ENCODE data around the gene PSMA8.
"Not testable (repeated sequence)": the region's sequence is repeated elsewhere in the genome, so short reads cannot be mapped to it uniquely, and the experiment has no call there.

The PSMA8 gene

GRCh38 chr18:26230497-26230896 lies 96.8 kb downstream of the PSMA8 start:
- Histone ChIP-seq H3K4me3 (ENCODE audit: low read depth, low read length) (no peak overlapping the region), H3K9me3 (ENCODE audit: control insufficient read depth, insufficient read depth, low read depth, low read length) (no peaks in the 10 kb centered on the region), H3K4me1 (ENCODE audit: control insufficient read depth, insufficient read depth, low read length) (peaks cover 6% of the 10 kb centered on the region; the same call in 1 of the 2 replicates), H3K27ac (ENCODE audit: extremely low read depth, low read depth, low read length) (0 out of 2 replicates have a peak overlapping the region, but pooled peaks have one; percentile 21), H3K36me3 (ENCODE audit: control insufficient read depth in 2 of 2, insufficient read depth in 1 of 2, low read length in 2 of 2) (no peaks in the 10 kb centered on the region)
- POLR2A ChIA-PET: no interaction called here
- no peak for TF ChIP-seq ZNF701 (tag by site-specific recombination; IDR thresholded peaks at IDR 0.05)
- peak; percentile 61; the same call in 1 of the 2 replicates for TF ChIP-seq EGR2 (tag by site-specific recombination; IDR thresholded peaks at IDR 0.05; ENCODE audit: low read depth)
- 0 out of 2 replicates have a peak, but pooled peaks have one; percentile 45 for TF ChIP-seq ZNF843 (tag by site-specific recombination; IDR thresholded peaks at IDR 0.05)
- peak; percentile 61 for TF ChIP-seq ZFHX2 (tag by site-specific recombination; conservative IDR thresholded peaks at IDR 0.05)
- peak; percentile 62 for TF ChIP-seq ZXDB (tag by site-specific recombination; IDR thresholded peaks at IDR 0.05)
- TF ChIP-seq ZSCAN30 (tag by site-specific recombination; IDR thresholded peaks at IDR 0.05): no peak
- CTCF ChIA-PET: no interaction called here

DNA sequence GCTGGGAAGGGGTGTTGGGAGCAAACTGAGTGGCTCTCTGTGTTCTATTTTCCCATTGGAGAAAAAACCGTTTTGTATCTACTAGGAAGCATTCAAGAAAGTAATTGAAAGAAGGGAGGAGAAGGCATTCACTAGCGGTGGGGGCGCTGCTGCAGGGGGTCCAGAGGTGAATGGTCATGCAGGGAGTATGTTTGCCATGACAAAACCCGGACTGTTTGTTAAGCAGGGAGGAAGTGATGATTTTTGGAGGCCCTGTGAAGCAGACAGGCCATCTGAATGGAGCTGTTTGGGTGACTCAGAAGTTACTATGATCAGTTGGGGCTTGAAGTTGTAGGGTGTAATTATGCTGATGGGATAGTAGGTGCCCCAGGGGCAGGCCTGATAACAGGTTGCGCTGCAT lies 99.5 kb downstream of the PSMA8 start:
- no peaks in the 10 kb centered on the region for H3K36me3 ChIP-seq (ENCODE audit: control insufficient read depth in 2 of 2, insufficient read depth in 1 of 2, low read length in 2 of 2)
- ChIA-PET POLR2A (no interaction called here), CTCF (no interaction called here)
- no peak for TF ChIP-seq ZNF132 (tag by site-specific recombination; IDR thresholded peaks at IDR 0.05; ENCODE audit: borderline replicate concordance)
- TF ChIP-seq GLIS1 (tag by site-specific recombination; IDR thresholded peaks at IDR 0.05): peak; percentile 43
- TF ChIP-seq ZBTB8A (tag by site-specific recombination; IDR thresholded peaks at IDR 0.05): 0 out of 2 replicates have a peak, but pooled peaks have one; percentile 27
- peak; percentile 99 for TF ChIP-seq SP7 (tag by site-specific recombination; IDR thresholded peaks at IDR 0.05)
- TF ChIP-seq ZNF707 (tag by site-specific recombination; IDR thresholded peaks at IDR 0.05): no peak
- TF ChIP-seq WT1 (tag by site-specific recombination; IDR thresholded peaks at IDR 0.05): 0 out of 2 replicates have a peak, but pooled peaks have one; percentile 30
- H3K27ac ChIP-seq (ENCODE audit: extremely low read depth, low read depth, low read length): no peak overlapping the region
- H3K4me1 ChIP-seq (ENCODE audit: control insufficient read depth, insufficient read depth, low read length): peaks cover 6% of the 10 kb centered on the region; the same call in 1 of the 2 replicates
- H3K4me3 ChIP-seq (ENCODE audit: low read depth, low read length): no peak overlapping the region
- H3K9me3 ChIP-seq (ENCODE audit: control insufficient read depth, insufficient read depth, low read depth, low read length): no peaks in the 10 kb centered on the region

DNA sequence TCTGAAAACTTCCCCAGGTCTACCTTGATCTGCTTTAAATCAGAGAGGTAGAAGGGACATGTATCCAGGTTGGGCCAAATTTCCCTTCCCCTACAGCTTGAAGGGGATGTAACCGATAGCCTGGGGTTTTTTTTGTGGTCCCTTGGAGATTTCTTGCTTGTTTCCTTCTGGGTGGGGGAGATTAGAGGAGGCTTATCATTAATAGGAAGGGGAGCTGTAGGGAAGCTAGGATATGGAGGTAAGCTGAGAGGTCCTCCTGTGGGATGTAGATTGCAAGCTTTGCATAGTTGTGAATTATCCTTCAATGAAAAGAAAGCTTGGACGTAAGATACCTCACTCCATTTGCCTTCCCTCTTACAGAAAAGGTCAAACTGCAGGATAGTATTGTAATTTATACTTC lies 103.7 kb downstream of the PSMA8 start:
- H3K36me3 ChIP-seq (ENCODE audit: control insufficient read depth in 2 of 2, insufficient read depth in 1 of 2, low read length in 2 of 2); H3K9me3 ChIP-seq (ENCODE audit: control insufficient read depth, insufficient read depth, low read depth, low read length); CTCF ChIA-PET; H3K4me1 ChIP-seq (ENCODE audit: control insufficient read depth, insufficient read depth, low read length); H3K27ac ChIP-seq (ENCODE audit: extremely low read depth, low read depth, low read length); H3K4me3 ChIP-seq (ENCODE audit: low read depth, low read length): not testable (repeated sequence)
- POLR2A ChIA-PET: interaction anchor here (0.6 to 0.8 kb wide), 2 partner anchors 11 to 12 kb away, joined by 3 to 5 read pairs; partner anchors contain the start of gene TAF4B

DNA sequence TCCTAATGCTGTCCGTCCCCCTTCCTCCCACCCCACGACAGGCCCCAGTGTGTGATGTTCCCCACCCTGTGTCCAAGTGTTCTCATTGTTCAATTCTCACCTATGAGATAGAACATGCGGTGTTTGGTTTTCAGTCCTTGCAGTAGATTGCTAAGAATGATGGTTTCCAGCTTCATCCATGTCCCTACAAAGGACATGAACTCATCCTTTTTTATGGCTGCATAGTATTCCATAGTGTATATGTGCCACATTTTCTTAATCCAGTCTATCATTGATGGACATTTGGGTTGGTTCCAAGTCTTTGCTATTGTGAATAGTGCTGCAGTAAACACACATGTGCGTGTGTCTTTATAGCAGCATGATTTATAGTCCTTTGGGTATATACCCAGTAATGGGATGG lies 105.0 kb downstream of the PSMA8 start:
- POLR2A ChIA-PET; H3K36me3 ChIP-seq (ENCODE audit: control insufficient read depth in 2 of 2, insufficient read depth in 1 of 2, low read length in 2 of 2); H3K9me3 ChIP-seq (ENCODE audit: control insufficient read depth, insufficient read depth, low read depth, low read length); H3K27ac ChIP-seq (ENCODE audit: extremely low read depth, low read depth, low read length); H3K4me1 ChIP-seq (ENCODE audit: control insufficient read depth, insufficient read depth, low read length); CTCF ChIA-PET; H3K4me3 ChIP-seq (ENCODE audit: low read depth, low read length): not testable (repeated sequence)
- TF ChIP-seq ZNF280D (tag by site-specific recombination; IDR thresholded peaks at IDR 0.05) (peak; percentile 71; the same call in 1 of the 2 replicates), ZNF146 (tag by site-specific recombination; IDR thresholded peaks at IDR 0.05) (peak; percentile 76)
- TF ChIP-seq, protein P1, sequence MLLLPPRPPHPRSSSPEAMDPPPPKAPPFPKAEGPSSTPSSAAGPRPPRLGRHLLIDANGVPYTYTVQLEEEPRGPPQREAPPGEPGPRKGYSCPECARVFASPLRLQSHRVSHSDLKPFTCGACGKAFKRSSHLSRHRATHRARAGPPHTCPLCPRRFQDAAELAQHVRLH (tag by site-specific recombination; IDR thresholded peaks at IDR 0.05): peak; percentile 69

DNA sequence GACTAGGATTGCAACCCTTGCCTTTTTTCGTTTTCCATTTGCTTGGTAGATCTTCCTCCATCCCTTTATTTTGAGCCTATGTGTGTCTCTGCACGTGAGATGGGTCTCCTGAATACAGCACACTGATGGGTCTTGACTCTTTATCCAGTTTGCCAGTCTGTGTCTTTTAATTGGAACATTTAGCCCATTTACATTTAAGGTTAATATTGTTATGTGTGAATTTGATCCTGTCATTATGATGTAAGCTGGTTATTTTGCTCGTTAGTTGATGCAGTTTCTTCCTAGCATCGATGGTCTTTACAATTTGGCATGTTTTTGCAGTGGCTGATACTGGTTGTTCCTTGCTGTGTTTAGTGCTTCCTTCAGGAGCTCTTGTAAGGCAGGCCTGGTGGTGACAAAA lies 108.7 kb downstream of the PSMA8 start:
- H3K36me3 ChIP-seq (ENCODE audit: control insufficient read depth in 2 of 2, insufficient read depth in 1 of 2, low read length in 2 of 2); H3K27ac ChIP-seq (ENCODE audit: extremely low read depth, low read depth, low read length); H3K4me1 ChIP-seq (ENCODE audit: control insufficient read depth, insufficient read depth, low read length); H3K4me3 ChIP-seq (ENCODE audit: low read depth, low read length); H3K9me3 ChIP-seq (ENCODE audit: control insufficient read depth, insufficient read depth, low read depth, low read length); POLR2A ChIA-PET; CTCF ChIA-PET: not testable (repeated sequence)
